NB4 (cell line): ENCODE results near the gene ZDHHC1.

ENCODE experiments used
- POLR2A ChIP-seq: IDR thresholded peaks from 2 replicates; pipeline ENCODE4 v1.6.1; 2011; ENCODE audit warnings: mild to moderate bottlenecking; ENCODE audit not compliant: insufficient read length; ENCODE audit errors: extremely low read depth
- TF ChIP-seq, protein P1 (sequence below): IDR thresholded peaks from one replicate; pipeline ENCODE4 v1.5.1; 2012; ENCODE audit warnings: low read depth, low read length

DNA sequence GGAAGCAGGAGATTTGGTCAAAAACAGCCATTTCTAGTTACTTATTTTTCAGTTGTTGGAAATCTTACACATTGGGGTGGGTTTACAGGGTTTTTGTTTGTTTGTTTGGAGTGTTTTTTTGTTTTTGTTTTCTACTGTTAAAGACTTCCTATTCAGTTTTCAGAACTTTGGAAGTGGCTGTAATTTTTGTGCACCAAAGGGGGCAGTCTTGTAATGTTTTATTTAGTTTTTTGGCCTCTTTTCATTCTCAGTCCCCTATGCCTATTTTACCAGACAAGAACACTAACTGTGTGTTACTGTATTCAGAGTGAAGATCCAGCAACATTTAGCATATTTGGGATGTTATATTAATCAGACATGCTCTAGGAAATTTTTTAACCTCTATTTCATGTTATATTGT lies 43.6 kb downstream of the ZDHHC1 start:
- TF ChIP-seq, protein P1, sequence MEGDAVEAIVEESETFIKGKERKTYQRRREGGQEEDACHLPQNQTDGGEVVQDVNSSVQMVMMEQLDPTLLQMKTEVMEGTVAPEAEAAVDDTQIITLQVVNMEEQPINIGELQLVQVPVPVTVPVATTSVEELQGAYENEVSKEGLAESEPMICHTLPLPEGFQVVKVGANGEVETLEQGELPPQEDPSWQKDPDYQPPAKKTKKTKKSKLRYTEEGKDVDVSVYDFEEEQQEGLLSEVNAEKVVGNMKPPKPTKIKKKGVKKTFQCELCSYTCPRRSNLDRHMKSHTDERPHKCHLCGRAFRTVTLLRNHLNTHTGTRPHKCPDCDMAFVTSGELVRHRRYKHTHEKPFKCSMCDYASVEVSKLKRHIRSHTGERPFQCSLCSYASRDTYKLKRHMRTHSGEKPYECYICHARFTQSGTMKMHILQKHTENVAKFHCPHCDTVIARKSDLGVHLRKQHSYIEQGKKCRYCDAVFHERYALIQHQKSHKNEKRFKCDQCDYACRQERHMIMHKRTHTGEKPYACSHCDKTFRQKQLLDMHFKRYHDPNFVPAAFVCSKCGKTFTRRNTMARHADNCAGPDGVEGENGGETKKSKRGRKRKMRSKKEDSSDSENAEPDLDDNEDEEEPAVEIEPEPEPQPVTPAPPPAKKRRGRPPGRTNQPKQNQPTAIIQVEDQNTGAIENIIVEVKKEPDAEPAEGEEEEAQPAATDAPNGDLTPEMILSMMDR = peak; percentile 53
- no peak for TF ChIP-seq POLR2A
